ENCODE results near the gene SPP1. TPM values are rescaled to one million over a fixed set of nuclear protein-coding genes. Genes with fewer than 3 reads are reported as not detected.

The SPP1 gene
- total RNA-seq, 2 donors from 2014 or later, result 0.21 to 7.3 TPM

DNA sequence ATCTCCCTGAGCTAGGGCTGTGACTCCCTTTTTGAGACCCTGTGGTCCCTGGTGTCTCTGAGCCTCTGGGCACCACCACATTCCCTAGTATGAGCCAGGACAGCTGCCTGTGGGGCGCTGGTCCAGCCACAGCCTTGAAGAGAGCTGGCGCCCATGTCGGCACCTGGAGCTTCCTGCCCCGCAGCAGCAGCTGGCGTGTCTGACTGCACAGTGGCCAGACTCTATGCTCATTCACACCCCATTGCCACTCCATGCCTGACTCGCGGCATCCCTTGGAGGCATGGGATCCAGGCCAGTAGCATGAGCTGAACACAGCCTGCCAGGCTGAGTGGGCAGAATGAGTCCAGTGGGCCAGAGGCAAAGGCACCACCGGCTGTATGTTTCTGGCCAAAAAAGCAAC lies 8.3 kb upstream of the SPP1 start:
- H3K27me3 Mint-ChIP-seq, result peaks cover 26% of the 10 kb centered on the region
- H3K36me3 Mint-ChIP-seq (ENCODE audit: low read depth), result no peaks in the 10 kb centered on the region

DNA sequence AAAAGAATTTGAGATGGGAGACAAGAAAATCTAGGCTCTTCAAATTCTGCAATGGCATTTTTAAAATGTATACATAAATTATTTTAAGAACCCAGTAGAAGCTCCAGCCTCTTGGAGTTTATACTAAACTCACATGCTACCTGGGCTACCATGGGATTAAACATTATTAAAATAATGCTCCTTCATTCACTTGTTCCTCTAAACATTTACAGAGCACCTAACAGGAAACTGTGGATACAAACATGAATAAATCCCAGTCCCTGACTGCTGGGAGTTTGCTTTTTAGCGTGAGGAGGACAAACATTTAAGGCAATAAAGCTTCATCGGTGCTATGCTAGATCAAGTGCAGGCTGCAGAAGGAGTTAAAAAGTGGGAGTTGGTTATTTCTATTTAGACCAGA lies 5.4 kb upstream of the SPP1 start:
- Mint-ChIP-seq H3K27me3 (peaks cover 44% of the 10 kb centered on the region), H3K27ac (no peak overlapping the region), H3K36me3 (ENCODE audit: low read depth) (no peaks in the 10 kb centered on the region), H3K4me1 (peaks cover under 1% of the 10 kb centered on the region), H3K4me3 (no peak overlapping the region), H3K9me3 (no peaks in the 10 kb centered on the region)
- ATAC-seq (replicated peaks), result no peak

More for the DNA sequence above, 8.3 kb upstream of the SPP1 start:
- Mint-ChIP-seq H3K27ac (no peak overlapping the region), H3K4me3 (no peak overlapping the region), H3K9me3 (no peaks in the 10 kb centered on the region), H3K4me1 (no peaks in the 10 kb centered on the region)
- ATAC-seq (replicated peaks), result no peak

GRCh38 chr4:87971866-87972265 lies 3.6 kb upstream of the SPP1 start:
- H3K27me3 Mint-ChIP-seq, result peaks cover 49% of the 10 kb centered on the region
- peaks cover 6% of the 10 kb centered on the region for H3K4me1 Mint-ChIP-seq
- H3K27ac Mint-ChIP-seq, result no peak overlapping the region
- H3K4me3 Mint-ChIP-seq, result no peak overlapping the region
- no peak for ATAC-seq (replicated peaks)
- H3K9me3 Mint-ChIP-seq, result no peaks in the 10 kb centered on the region
- H3K36me3 Mint-ChIP-seq (ENCODE audit: low read depth), result no peaks in the 10 kb centered on the region

DNA sequence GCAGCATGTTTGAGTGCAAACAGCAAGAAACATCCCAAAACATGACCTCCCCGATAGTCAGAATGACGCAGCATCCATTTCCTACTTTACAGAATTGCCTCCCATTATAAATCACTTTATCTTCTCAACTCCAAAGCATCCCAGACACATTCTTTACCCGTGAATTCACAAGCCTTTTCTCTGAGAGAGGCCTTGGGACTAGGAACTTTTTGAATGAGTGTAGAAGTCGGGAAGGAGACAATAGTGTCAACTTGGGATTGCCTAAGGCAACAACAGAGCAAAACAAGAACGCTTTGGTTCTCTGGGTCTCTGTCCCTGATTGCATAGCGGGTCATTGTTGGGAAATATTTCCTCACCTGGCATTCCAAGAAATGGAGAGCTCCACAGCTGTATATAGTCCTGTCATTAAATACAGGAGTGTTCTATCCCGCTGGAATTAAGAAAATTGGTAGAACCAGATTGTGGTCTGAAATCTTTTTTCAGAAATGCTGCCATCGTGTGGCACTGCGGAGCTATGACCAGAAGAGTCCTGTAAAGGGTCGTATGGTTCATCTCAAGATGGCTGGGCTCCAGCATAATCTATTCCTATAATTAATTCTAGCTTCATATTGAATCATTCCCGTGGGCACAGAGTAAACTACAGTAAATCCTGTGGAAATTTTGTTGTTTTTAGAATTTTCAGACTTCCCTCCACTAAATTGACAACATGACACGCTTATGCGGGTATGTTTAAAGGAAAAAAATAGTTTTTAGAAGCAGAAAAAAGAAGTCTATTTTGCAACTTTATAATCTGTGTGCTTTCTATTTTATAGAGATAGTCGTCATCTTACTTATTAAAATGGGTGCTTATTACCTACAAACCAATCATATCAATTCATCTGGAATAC lies 2.0 kb upstream of the SPP1 start:
- peaks cover 6% of the 10 kb centered on the region for H3K4me1 Mint-ChIP-seq
- no peaks in the 10 kb centered on the region for H3K36me3 Mint-ChIP-seq (ENCODE audit: low read depth)
- no peak overlapping the region for H3K4me3 Mint-ChIP-seq
- peaks cover 43% of the 10 kb centered on the region for H3K27me3 Mint-ChIP-seq
- H3K9me3 Mint-ChIP-seq, result no peaks in the 10 kb centered on the region
- peak; percentile 53 for ATAC-seq (replicated peaks)
- H3K27ac Mint-ChIP-seq, result no peak overlapping the region

DNA sequence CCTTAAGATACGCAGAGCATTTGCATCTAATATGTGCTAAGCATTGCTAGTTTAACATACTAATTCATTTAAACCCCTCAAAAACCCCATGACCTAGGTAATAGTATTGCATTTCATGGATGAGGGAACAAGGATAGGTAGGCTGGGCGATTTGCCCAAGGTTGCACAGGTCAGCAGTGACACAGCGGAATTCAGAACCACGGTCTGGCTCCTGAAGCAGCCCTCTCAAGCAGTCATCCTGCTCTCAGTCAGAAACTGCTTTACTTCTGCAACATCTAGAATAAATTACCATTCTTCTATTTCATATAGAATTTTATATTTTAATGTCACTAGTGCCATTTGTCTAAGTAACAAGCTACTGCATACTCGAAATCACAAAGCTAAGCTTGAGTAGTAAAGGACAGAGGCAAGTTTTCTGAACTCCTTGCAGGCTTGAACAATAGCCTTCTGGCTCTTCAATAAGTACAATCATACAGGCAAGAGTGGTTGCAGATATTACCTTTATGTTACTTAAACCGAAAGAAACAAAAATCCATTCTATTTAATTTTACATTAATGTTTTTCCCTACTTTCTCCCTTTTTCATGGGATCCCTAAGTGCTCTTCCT lies 555 bp upstream of the SPP1 start:
- H3K4me1 Mint-ChIP-seq, result peaks cover 6% of the 10 kb centered on the region
- no peak for ATAC-seq (replicated peaks)
- no peaks in the 10 kb centered on the region for H3K9me3 Mint-ChIP-seq
- no peak overlapping the region for H3K27ac Mint-ChIP-seq
- H3K27me3 Mint-ChIP-seq, result peaks cover 43% of the 10 kb centered on the region
- H3K36me3 Mint-ChIP-seq (ENCODE audit: low read depth), result no peaks in the 10 kb centered on the region
- H3K4me3 Mint-ChIP-seq, result peak overlapping the region; percentile 27

- Mint-ChIP-seq H3K4me3 (no peak overlapping the region), H3K4me1 (peaks cover 6% of the 10 kb centered on the region), H3K27ac (no peak overlapping the region), H3K9me3 (no peaks in the 10 kb centered on the region), H3K36me3 (ENCODE audit: low read depth) (no peaks in the 10 kb centered on the region), H3K27me3 (peaks cover 32% of the 10 kb centered on the region)
- no peak for ATAC-seq (replicated peaks)
These were observed 2.2 kb downstream of the SPP1 start for GRCh38 chr4:87977521-87978278.

GRCh38 chr4:87978681-87979080 lies 3.2 kb downstream of the SPP1 start:
- Mint-ChIP-seq H3K27ac (no peak overlapping the region), H3K4me1 (peaks cover 6% of the 10 kb centered on the region), H3K4me3 (no peak overlapping the region), H3K9me3 (no peaks in the 10 kb centered on the region), H3K36me3 (ENCODE audit: low read depth) (no peaks in the 10 kb centered on the region), H3K27me3 (peaks cover 26% of the 10 kb centered on the region)
- ATAC-seq (replicated peaks), result no peak

GRCh38 chr4:87979810-87980209 lies 4.3 kb downstream of the SPP1 start:
- Mint-ChIP-seq H3K4me3 (no peak overlapping the region), H3K9me3 (no peaks in the 10 kb centered on the region), H3K27ac (no peak overlapping the region), H3K4me1 (peaks cover 6% of the 10 kb centered on the region), H3K36me3 (ENCODE audit: low read depth) (no peaks in the 10 kb centered on the region), H3K27me3 (peaks cover 23% of the 10 kb centered on the region)
- ATAC-seq (replicated peaks), result no peak

DNA sequence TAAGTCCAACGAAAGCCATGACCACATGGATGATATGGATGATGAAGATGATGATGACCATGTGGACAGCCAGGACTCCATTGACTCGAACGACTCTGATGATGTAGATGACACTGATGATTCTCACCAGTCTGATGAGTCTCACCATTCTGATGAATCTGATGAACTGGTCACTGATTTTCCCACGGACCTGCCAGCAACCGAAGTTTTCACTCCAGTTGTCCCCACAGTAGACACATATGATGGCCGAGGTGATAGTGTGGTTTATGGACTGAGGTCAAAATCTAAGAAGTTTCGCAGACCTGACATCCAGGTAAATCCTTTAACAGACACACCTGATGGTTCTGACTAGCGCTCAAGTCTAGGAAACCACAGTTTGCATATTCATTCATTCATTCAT lies 6.0 kb downstream of the SPP1 start:
- Mint-ChIP-seq H3K4me3 (no peak overlapping the region), H3K27ac (no peak overlapping the region), H3K4me1 (no peaks in the 10 kb centered on the region), H3K27me3 (peaks cover 22% of the 10 kb centered on the region), H3K36me3 (ENCODE audit: low read depth) (no peaks in the 10 kb centered on the region), H3K9me3 (no peaks in the 10 kb centered on the region)
- no peak for ATAC-seq (replicated peaks)

DNA sequence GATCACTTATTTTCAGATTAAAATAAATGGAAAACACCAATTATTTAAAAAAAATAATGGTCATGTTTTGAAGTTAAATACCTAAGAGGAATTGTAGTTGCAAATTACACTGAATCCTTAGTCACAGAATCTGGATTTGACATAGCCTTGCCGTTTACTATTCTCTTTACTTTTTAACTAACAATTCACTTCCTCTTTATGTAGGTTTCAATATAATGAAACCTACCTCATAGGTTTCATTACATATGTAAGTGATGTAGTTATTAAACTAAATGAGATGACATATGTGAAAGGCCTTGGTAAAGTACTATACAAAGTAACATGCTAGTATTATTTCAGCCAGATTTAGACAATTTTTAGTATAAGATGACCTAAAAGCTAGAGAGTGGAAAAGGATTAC lies 6.5 kb downstream of the SPP1 start:
- H3K4me3 Mint-ChIP-seq, result no peak overlapping the region
- no peak for ATAC-seq (replicated peaks)
- H3K36me3 Mint-ChIP-seq (ENCODE audit: low read depth), result no peaks in the 10 kb centered on the region
- peaks cover 22% of the 10 kb centered on the region for H3K27me3 Mint-ChIP-seq
- H3K9me3 Mint-ChIP-seq, result no peaks in the 10 kb centered on the region
- H3K4me1 Mint-ChIP-seq, result no peaks in the 10 kb centered on the region
- no peak overlapping the region for H3K27ac Mint-ChIP-seq

- Mint-ChIP-seq H3K4me1 (no peaks in the 10 kb centered on the region), H3K9me3 (no peaks in the 10 kb centered on the region), H3K27me3 (peaks cover 20% of the 10 kb centered on the region), H3K36me3 (ENCODE audit: low read depth) (no peaks in the 10 kb centered on the region), H3K4me3 (no peak overlapping the region), H3K27ac (no peak overlapping the region)
- no peak for ATAC-seq (replicated peaks)
These were observed 7.0 kb downstream of the SPP1 start for GRCh38 chr4:87982446-87983010.

GRCh38 chr4:87983996-87984395 lies 8.5 kb downstream of the SPP1 start:
- Mint-ChIP-seq H3K27ac (no peak overlapping the region), H3K4me3 (no peak overlapping the region), H3K9me3 (no peaks in the 10 kb centered on the region), H3K36me3 (ENCODE audit: low read depth) (no peaks in the 10 kb centered on the region), H3K4me1 (no peaks in the 10 kb centered on the region), H3K27me3 (peaks cover 16% of the 10 kb centered on the region)
- no peak for ATAC-seq (replicated peaks)

GRCh38 chr4:87985097-87985886 lies 9.8 kb downstream of the SPP1 start:
- H3K27ac Mint-ChIP-seq, result no peak overlapping the region
- peak; percentile 86 for ATAC-seq (replicated peaks)
- no peaks in the 10 kb centered on the region for H3K36me3 Mint-ChIP-seq (ENCODE audit: low read depth)
- no peaks in the 10 kb centered on the region for H3K4me1 Mint-ChIP-seq
- H3K27me3 Mint-ChIP-seq, result peaks cover 13% of the 10 kb centered on the region
- no peaks in the 10 kb centered on the region for H3K9me3 Mint-ChIP-seq
- H3K4me3 Mint-ChIP-seq, result no peak overlapping the region

GRCh38 chr4:87985887-87986200 lies 10.3 kb downstream of the SPP1 start:
- Mint-ChIP-seq H3K27ac (no peak overlapping the region), H3K4me1 (no peaks in the 10 kb centered on the region), H3K4me3 (no peak overlapping the region), H3K27me3 (peaks cover 13% of the 10 kb centered on the region), H3K36me3 (ENCODE audit: low read depth) (no peaks in the 10 kb centered on the region), H3K9me3 (no peaks in the 10 kb centered on the region)
- ATAC-seq (replicated peaks), result no peak
